HCT116 (cell line): ENCODE measurements around the gene CRAT. TPM values are rescaled to one million over a fixed set of nuclear protein-coding genes. Genes with fewer than 3 reads are reported as not detected.

ENCODE experiments used
- ATAC-seq: fragments of 200-7000 bp; cut with Tn5 transposase; 2 replicates; pipeline ENCODE4 v1.9.1; 2020; ENCODE audit warnings: mild to moderate bottlenecking, moderate library complexity
- BruUV-seq: library from RNA; stranded (reverse); fragments of 400-500 nt; replicated peaks from 2 replicates; lab custom pipeline; 2021; lab: Mats Ljungman, UMichigan
- CTCF ChIA-PET: fragments of 300-600 bp; sonication (Branson Sonifier 250); formaldehyde crosslinking; loops from one replicate; lab custom pipeline; 2021; ENCODE audit warnings: antibody characterized with exemption; lab: Charles Lee
- POLR2A ChIA-PET: fragments of 300-600, 350-600 bp; sonication (Branson Sonifier 250); formaldehyde crosslinking; loops from one replicate; lab custom pipeline; 2021; ENCODE audit warnings: antibody characterized with exemption; lab: Charles Lee
- RAD21 ChIA-PET, 2 experiments: fragments of 300-600 bp; sonication (Branson Sonifier 250); formaldehyde crosslinking; loops; one replicate each; lab custom pipeline; 2023; ENCODE audit warnings: low total read pairs in 2 of 2; ENCODE audit not compliant: uncharacterized antibody in 2 of 2, unreplicated experiment in 2 of 2, low non-redundant PET in 1 of 2; lab: Charles Lee
- DNase-seq: peaks from one replicate; pipeline ENCODE4 v3.0.0-alpha.2; 2010; ENCODE audit warnings: low read depth, low spot score
- H2AFZ ChIP-seq: fragments of 200-600 bp; shearing (Covaris generic), sonication (generic); 2 replicates; pipeline ENCODE4 v1.6.1; 2017; ENCODE audit warnings: low read depth, mixed run types, mixed read lengths, antibody characterized with exemption, low read length; ENCODE audit not compliant: poor library complexity, severe bottlenecking
- H3K27ac ChIP-seq: 2 replicates; pipeline ENCODE4 v1.5.1; 2012; ENCODE audit warnings: low read depth, low read length
- H3K27me3 ChIP-seq: fragments of 200-600 bp; sonication (generic); 2 replicates; pipeline ENCODE4 v1.6.1; 2016; ENCODE audit warnings: mixed run types, low read length, mixed read lengths; ENCODE audit not compliant: insufficient read depth
- H3K36me3 ChIP-seq, 2 experiments: fragments of 200-500 bp in 1 of 2; fragments of 200-600 bp in 1 of 2; sonication (Bioruptor generic) in 1 of 2; sonication (generic) in 1 of 2; 2 replicates each; pipeline versions ENCODE4 v1.5.1 to v1.6.1; 2014 to 2016; ENCODE audit warnings: low read length in 2 of 2, inconsistent platforms in 1 of 2, mixed read lengths in 1 of 2, mixed run types in 1 of 2; ENCODE audit not compliant: insufficient read depth in 2 of 2, control insufficient read depth in 1 of 2
- H3K4me1 ChIP-seq, 2 experiments: fragments of 200-600 bp in 1 of 2; sonication (generic) in 1 of 2; 2 replicates each; pipeline versions ENCODE4 v1.5.1 to v1.6.1; 2012 to 2017; ENCODE audit warnings: low read length in 2 of 2, inconsistent platforms in 1 of 2, mild to moderate bottlenecking in 1 of 2, mixed read lengths in 1 of 2, mixed run types in 1 of 2, moderate library complexity in 1 of 2; ENCODE audit not compliant: insufficient read depth in 2 of 2, control insufficient read depth in 1 of 2
- H3K4me2 ChIP-seq: fragments of 200-600 bp; sonication (generic); 2 replicates; pipeline ENCODE4 v1.6.1; 2017; ENCODE audit warnings: mixed run types, low read length, mixed read lengths
- H3K4me3 ChIP-seq, 2 experiments: fragments of 200-600 bp in 1 of 2; sonication (generic) in 1 of 2; replicated peaks in 1 of 2; 2 replicates each; pipeline ENCODE4 v1.5.1; 2011 to 2016; ENCODE audit warnings: low read length in 2 of 2, control low read depth in 1 of 2, low read depth in 1 of 2, mild to moderate bottlenecking in 1 of 2, mixed read lengths in 1 of 2, mixed run types in 1 of 2
- H3K79me2 ChIP-seq: fragments of 200-600 bp; sonication (generic); 2 replicates; pipeline ENCODE4 v1.6.1; 2017; ENCODE audit warnings: mild to moderate bottlenecking, mixed run types, low read length, moderate library complexity, mixed read lengths; ENCODE audit not compliant: insufficient read depth
- H3K9ac ChIP-seq: fragments of 200-600 bp; sonication (generic); 2 replicates; pipeline ENCODE4 v1.6.1; 2016; ENCODE audit warnings: low read length, mixed read lengths
- H3K9me2 ChIP-seq: fragments of 200-600 bp; sonication (generic), shearing (Covaris generic); 2 replicates; pipeline ENCODE4 v1.6.1; 2017; ENCODE audit warnings: mixed run types, mild to moderate bottlenecking, moderate library complexity; ENCODE audit not compliant: insufficient read depth
- H3K9me3 ChIP-seq, 2 experiments: fragments of 200-500 bp in 1 of 2; fragments of 200-600 bp in 1 of 2; sonication (Bioruptor generic) in 1 of 2; sonication (generic) in 1 of 2; 2 replicates each; pipeline ENCODE4 v1.6.1; 2014 to 2017; ENCODE audit warnings: low read length in 2 of 2, mixed read lengths in 2 of 2, inconsistent platforms in 1 of 2, low read depth in 1 of 2, mild to moderate bottlenecking in 1 of 2, mixed run types in 1 of 2, moderate library complexity in 1 of 2; ENCODE audit not compliant: control insufficient read depth in 1 of 2, insufficient read depth in 1 of 2
- H4K20me1 ChIP-seq: fragments of 200-600 bp; sonication (generic), shearing (Covaris generic); 2 replicates; pipeline ENCODE4 v1.6.1; 2017; ENCODE audit warnings: mixed run types, mild to moderate bottlenecking, moderate library complexity; ENCODE audit not compliant: insufficient read depth
- FOSL1 ChIP-seq: IDR thresholded peaks from 2 replicates; pipeline ENCODE4 v1.6.1; 2012; ENCODE audit warnings: low read depth
- JUND ChIP-seq: IDR thresholded peaks from 2 replicates; pipeline ENCODE4 v1.6.1; 2012
- POLR2A ChIP-seq: IDR thresholded peaks from 2 replicates; pipeline ENCODE4 v1.7.0; 2011; ENCODE audit warnings: borderline replicate concordance; ENCODE audit not compliant: insufficient read depth, insufficient read length; ENCODE audit errors: extremely low read depth
- POLR2AphosphoS5 ChIP-seq: IDR thresholded peaks from 2 replicates; pipeline ENCODE4 v1.6.1; 2011; ENCODE audit warnings: mild to moderate bottlenecking, low read depth, low read length, moderate library complexity
- YY1 ChIP-seq: IDR thresholded peaks from 2 replicates; pipeline ENCODE4 v1.6.1; 2011; ENCODE audit warnings: low read length, low read depth, moderate library complexity, mild to moderate bottlenecking; ENCODE audit not compliant: insufficient replicate concordance; ENCODE audit errors: extremely low read depth
- intact Hi-C: fragments of 100-400 bp; cut with micrococcal nuclease; formaldehyde crosslinking; loops from 2 replicates; pipeline ENCODE4 v1.10.0; 2022
- total RNA-seq: library from RNA; stranded (reverse); gene quantifications from one replicate; pipeline ENCODE4 v1.2.1, GENCODE V29; 2021; ENCODE audit not compliant: unreplicated experiment
- TF ChIP-seq, protein P1 (sequence below): IDR thresholded peaks from 2 replicates; pipeline ENCODE4 v1.6.1; 2011; ENCODE audit warnings: mild to moderate bottlenecking, low read length, moderate library complexity; ENCODE audit not compliant: insufficient replicate concordance; ENCODE audit errors: extremely low read depth
- TF ChIP-seq, protein P2 (sequence below): IDR thresholded peaks from 2 replicates; pipeline ENCODE4 v1.6.1; 2012

CRAT gene
- total RNA-seq, 1 experiment from 2014 or later, result 29.0 TPM

DNA sequence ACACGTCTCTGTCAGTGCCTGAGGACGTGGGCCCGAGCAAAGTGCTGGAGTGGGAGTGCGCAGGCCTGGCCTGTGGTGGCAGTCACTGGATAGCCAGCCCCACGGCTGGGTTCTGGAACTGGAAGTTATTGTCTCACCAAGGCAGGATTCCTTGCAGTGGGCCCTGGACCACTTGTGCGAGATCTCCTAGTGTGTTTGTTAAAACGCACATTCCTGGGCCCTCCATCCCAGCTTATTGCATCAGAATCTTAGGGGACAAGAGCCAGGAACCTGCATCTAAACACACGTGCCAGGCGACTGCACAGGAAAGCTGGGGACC, 27.5 kb upstream of the CRAT start:
- ATAC-seq, result no peak
- POLR2A ChIA-PET, result interaction anchor here (1.6 kb wide), 1 partner anchor 470 kb away, joined by 4 read pairs; no protein-coding TSS in a partner anchor
- Histone ChIP-seq H3K9ac (peak overlapping the region; percentile 87; the same call in 1 of the 2 replicates), H3K4me3 (no peak overlapping the region), H3K79me2 (peaks cover 25% of the 10 kb centered on the region), H3K9me2 (no peaks in the 10 kb centered on the region)
- TF ChIP-seq JUND (no peak), POLR2A (no peak), POLR2AphosphoS5 (no peak), YY1 (no peak), FOSL1 (no peak)
- TF ChIP-seq, protein P1, sequence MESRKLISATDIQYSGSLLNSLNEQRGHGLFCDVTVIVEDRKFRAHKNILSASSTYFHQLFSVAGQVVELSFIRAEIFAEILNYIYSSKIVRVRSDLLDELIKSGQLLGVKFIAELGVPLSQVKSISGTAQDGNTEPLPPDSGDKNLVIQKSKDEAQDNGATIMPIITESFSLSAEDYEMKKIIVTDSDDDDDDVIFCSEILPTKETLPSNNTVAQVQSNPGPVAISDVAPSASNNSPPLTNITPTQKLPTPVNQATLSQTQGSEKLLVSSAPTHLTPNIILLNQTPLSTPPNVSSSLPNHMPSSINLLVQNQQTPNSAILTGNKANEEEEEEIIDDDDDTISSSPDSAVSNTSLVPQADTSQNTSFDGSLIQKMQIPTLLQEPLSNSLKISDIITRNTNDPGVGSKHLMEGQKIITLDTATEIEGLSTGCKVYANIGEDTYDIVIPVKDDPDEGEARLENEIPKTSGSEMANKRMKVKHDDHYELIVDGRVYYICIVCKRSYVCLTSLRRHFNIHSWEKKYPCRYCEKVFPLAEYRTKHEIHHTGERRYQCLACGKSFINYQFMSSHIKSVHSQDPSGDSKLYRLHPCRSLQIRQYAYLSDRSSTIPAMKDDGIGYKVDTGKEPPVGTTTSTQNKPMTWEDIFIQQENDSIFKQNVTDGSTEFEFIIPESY, result no peak
- TF ChIP-seq, protein P2, sequence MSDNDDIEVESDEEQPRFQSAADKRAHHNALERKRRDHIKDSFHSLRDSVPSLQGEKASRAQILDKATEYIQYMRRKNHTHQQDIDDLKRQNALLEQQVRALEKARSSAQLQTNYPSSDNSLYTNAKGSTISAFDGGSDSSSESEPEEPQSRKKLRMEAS, result no peak
- TF ChIP-seq, all 23 proteins: peak for 0
- Histone ChIP-seq H3K27me3 (no peaks in the 10 kb centered on the region), H3K4me1 (peaks cover 32 to 60% of the 10 kb centered on the region in 2 experiments), H3K4me2 (no peak overlapping the region), H4K20me1 (no peaks in the 10 kb centered on the region), H3K36me3 (peaks cover 4 to 16% of the 10 kb centered on the region in 2 experiments; a peak in 2 of 4 replicates), H3K9me3 (no peaks in the 10 kb centered on the region), H2AFZ (no peak overlapping the region), H3K27ac (peak overlapping the region; percentile 99)
- ChIA-PET RAD21 (interaction anchor here (0.9 to 1.5 kb wide), 4 partner anchors 339 to 486 kb away, joined by 3 to 9 read pairs (median 4); no protein-coding TSS in a partner anchor), CTCF (interaction anchor here (1.0 to 6.0 kb wide), 11 partner anchors 34 to 652 kb away, joined by 3 to 77 read pairs (median 7); partner anchors contain the start of gene NTMT1)
- DNase-seq, result no peak
- no TSS peak for BruUV-seq
- intact Hi-C loops, result loop anchor here (2.0 to 5.0 kb wide), 3 partner anchors 351 to 653 kb away; no protein-coding TSS in a partner anchor
